HEK293T (cell line): ENCODE measurements around the gene ZNF385B.

Experiments used
- ARNT ChIP-seq: fragments of 450-650 bp; IDR thresholded peaks from 2 replicates; pipeline ENCODE4 v1.6.1; 2017; ENCODE audit warnings: mild to moderate bottlenecking
- BHLHE40 ChIP-seq: fragments of 450-650 bp; IDR thresholded peaks from 2 replicates; pipeline ENCODE4 v1.6.1; 2016; ENCODE audit warnings: mild to moderate bottlenecking, moderate library complexity, borderline replicate concordance
- FOXK2 ChIP-seq: fragments of 450-650 bp; IDR thresholded peaks from 2 replicates; pipeline ENCODE4 v1.6.1; 2016; ENCODE audit warnings: mild to moderate bottlenecking
- HDGF ChIP-seq: fragments of 450-650 bp; IDR thresholded peaks from 2 replicates; pipeline ENCODE4 v1.6.1; 2017; ENCODE audit warnings: antibody characterized with exemption, borderline replicate concordance
- NFRKB ChIP-seq: fragments of 450-650 bp; IDR thresholded peaks from 2 replicates; pipeline ENCODE4 v1.6.1; 2016; ENCODE audit warnings: mild to moderate bottlenecking, moderate library complexity
- SP1 ChIP-seq: fragments of 450-650 bp; IDR thresholded peaks from 2 replicates; pipeline ENCODE4 v1.6.1; 2017
- SUZ12 ChIP-seq: fragments of 450-650 bp; IDR thresholded peaks from 2 replicates; pipeline ENCODE4 v1.6.1; 2016; ENCODE audit warnings: mild to moderate bottlenecking
- TF ChIP-seq, protein P1 (sequence below): fragments of 450-650 bp; IDR thresholded peaks from 2 replicates; pipeline ENCODE4 v1.6.1; 2016

DNA sequence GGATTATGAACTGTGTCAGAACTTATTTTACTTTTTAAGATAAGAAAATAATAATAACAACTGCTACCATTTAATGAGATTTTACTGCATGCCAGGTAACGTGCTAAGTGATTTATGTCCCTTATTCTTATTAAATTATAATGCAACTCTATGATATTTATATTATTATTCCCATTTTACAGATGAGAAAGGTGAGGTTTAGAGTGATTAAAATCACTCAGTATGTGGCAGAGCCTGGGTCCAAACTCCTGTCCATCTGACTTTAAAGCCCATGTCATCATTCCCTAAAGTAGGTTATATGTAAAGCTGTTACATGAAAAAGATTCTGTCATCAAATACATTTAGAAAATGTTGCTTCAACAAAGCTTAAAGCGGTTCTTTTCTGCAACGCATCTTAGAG is 308.0 kb downstream of the ZNF385B start:
- TF ChIP-seq, protein P1, sequence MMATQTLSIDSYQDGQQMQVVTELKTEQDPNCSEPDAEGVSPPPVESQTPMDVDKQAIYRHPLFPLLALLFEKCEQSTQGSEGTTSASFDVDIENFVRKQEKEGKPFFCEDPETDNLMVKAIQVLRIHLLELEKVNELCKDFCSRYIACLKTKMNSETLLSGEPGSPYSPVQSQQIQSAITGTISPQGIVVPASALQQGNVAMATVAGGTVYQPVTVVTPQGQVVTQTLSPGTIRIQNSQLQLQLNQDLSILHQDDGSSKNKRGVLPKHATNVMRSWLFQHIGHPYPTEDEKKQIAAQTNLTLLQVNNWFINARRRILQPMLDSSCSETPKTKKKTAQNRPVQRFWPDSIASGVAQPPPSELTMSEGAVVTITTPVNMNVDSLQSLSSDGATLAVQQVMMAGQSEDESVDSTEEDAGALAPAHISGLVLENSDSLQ, result no peak
- no peak for TF ChIP-seq FOXK2
- TF ChIP-seq BHLHE40, result no peak
- TF ChIP-seq SP1, result no peak
- no peak for TF ChIP-seq HDGF
- no peak for TF ChIP-seq NFRKB
- no peak for TF ChIP-seq SUZ12
- no peak for TF ChIP-seq ARNT
